ENCODE measurements around the gene DCST1. TPM values are rescaled to one million over a fixed set of nuclear protein-coding genes. Genes with fewer than 3 reads are reported as not detected.

Gene DCST1
- polyA plus RNA-seq, 4 donors: 0.10 to 0.56 TPM; not detected in 2

GRCh38 chr1:155009742-155010141 is 23.9 kb upstream of the DCST1 start:
- peaks cover 0 to 92% (median 8%) of the 10 kb centered on the region in 3 donors for H3K36me3 ChIP-seq (ENCODE audit: control insufficient read depth in 3 of 3, insufficient read depth in 2 of 3, low read depth in 1 of 3, low read length in 3 of 3)
- DNase-seq (no peak), FAIRE-seq (no peak)
- H3K27me3 ChIP-seq (ENCODE audit: control insufficient read depth in 3 of 3, insufficient read depth in 3 of 3, low read length in 3 of 3): no peaks in the 10 kb centered on the region
- H3K27ac ChIP-seq (ENCODE audit: low read depth in 1 of 3, low read length in 2 of 3): peak overlapping the region; percentile 17 to 95 (median 73)
- no peaks in the 10 kb centered on the region for H3K9me3 ChIP-seq (ENCODE audit: control insufficient read depth in 2 of 2, insufficient read depth in 1 of 2, low read depth in 1 of 2, low read length in 1 of 2)
- 78 to 88% (median 83%) methylated on average over 5 of the region's 5 CpGs for WGBS, 3 donors
- H3K4me1 ChIP-seq (ENCODE audit: control insufficient read depth in 3 of 3, insufficient read depth in 2 of 3, low read depth in 1 of 3, low read length in 2 of 3): peaks cover 7 to 89% (median 41%) of the 10 kb centered on the region in 3 donors
- H3K4me3 ChIP-seq (ENCODE audit: low read depth in 1 of 3, low read length in 3 of 3): peak overlapping the region in 2 of 3 donors; percentile 13 to 60

- 28 to 45% (median 28%) methylated on average over 8 to 11 of the region's 11 CpGs for WGBS, 3 donors
- Histone ChIP-seq H3K4me3 (ENCODE audit: low read depth in 1 of 3, low read length in 3 of 3) (peak overlapping the region in 2 of 3 donors; percentile 38 to 60), H3K36me3 (ENCODE audit: control insufficient read depth in 3 of 3, insufficient read depth in 2 of 3, low read depth in 1 of 3, low read length in 3 of 3) (peaks cover 3 to 94% (median 14%) of the 10 kb centered on the region in 3 donors), H3K9me3 (ENCODE audit: control insufficient read depth in 2 of 2, insufficient read depth in 1 of 2, low read depth in 1 of 2, low read length in 1 of 2) (no peaks in the 10 kb centered on the region), H3K4me1 (ENCODE audit: control insufficient read depth in 3 of 3, insufficient read depth in 2 of 3, low read depth in 1 of 3, low read length in 2 of 3) (peaks cover 7 to 85% (median 36%) of the 10 kb centered on the region in 3 donors), H3K27me3 (ENCODE audit: control insufficient read depth in 3 of 3, insufficient read depth in 3 of 3, low read length in 3 of 3) (no peaks in the 10 kb centered on the region), H3K27ac (ENCODE audit: low read depth in 1 of 3, low read length in 2 of 3) (peak overlapping the region; percentile 28 to 95 (median 73))
- DNase-seq: peak in 1 of 2 donors; percentile 47
- no peak for FAIRE-seq
Observed at GRCh38 chr1:155010211-155010918, 23.3 kb upstream of the DCST1 start.

DNA sequence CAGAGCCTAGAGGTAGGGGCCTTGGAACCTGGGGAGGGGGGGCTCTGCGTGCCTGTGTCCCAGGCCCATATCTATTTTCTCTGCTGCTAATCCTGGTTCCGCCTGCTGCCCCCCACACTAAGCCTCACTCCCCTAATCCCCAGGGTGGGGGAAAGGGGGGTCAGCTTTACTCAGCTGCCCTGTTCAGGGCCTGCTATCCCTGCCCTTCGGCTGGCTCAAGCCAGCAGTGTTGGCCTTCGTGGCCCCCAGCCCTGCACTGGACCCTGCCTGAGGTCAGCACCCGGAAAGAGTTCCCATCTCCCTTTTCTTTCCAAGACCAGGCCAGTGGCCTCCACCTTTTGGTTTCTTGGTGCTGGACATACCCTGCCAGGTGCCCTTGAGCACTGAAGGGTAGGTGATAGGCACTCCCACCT is 22.6 kb upstream of the DCST1 start:
- H3K4me1 ChIP-seq (ENCODE audit: control insufficient read depth in 3 of 3, insufficient read depth in 2 of 3, low read depth in 1 of 3, low read length in 2 of 3): peaks cover 4 to 79% (median 30%) of the 10 kb centered on the region in 3 donors
- WGBS, 3 donors: 62 to 75% (median 64%) methylated on average over 4 to 5 of the region's 5 CpGs
- H3K27ac ChIP-seq (ENCODE audit: low read depth in 1 of 3, low read length in 2 of 3): peak overlapping the region; percentile 28 to 95 (median 73)
- H3K4me3 ChIP-seq (ENCODE audit: low read depth in 1 of 3, low read length in 3 of 3): peak overlapping the region in 1 of 3 donors; percentile 60
- FAIRE-seq (no peak), DNase-seq (no peak)
- H3K27me3 ChIP-seq (ENCODE audit: control insufficient read depth in 3 of 3, insufficient read depth in 3 of 3, low read length in 3 of 3): no peaks in the 10 kb centered on the region
- H3K36me3 ChIP-seq (ENCODE audit: control insufficient read depth in 3 of 3, insufficient read depth in 2 of 3, low read depth in 1 of 3, low read length in 3 of 3): peaks cover 6 to 94% (median 17%) of the 10 kb centered on the region in 3 donors
- H3K9me3 ChIP-seq (ENCODE audit: control insufficient read depth in 2 of 2, insufficient read depth in 1 of 2, low read depth in 1 of 2, low read length in 1 of 2): no peaks in the 10 kb centered on the region

GRCh38 chr1:155011437-155012025 is 22.1 kb upstream of the DCST1 start:
- WGBS, 3 donors: 69 to 79% (median 72%) methylated on average over 5 to 6 of the region's 6 CpGs
- H3K36me3 ChIP-seq (ENCODE audit: control insufficient read depth in 3 of 3, insufficient read depth in 2 of 3, low read depth in 1 of 3, low read length in 3 of 3): peaks cover 6 to 94% (median 17%) of the 10 kb centered on the region in 3 donors
- FAIRE-seq: no peak
- H3K27ac ChIP-seq (ENCODE audit: low read depth in 1 of 3, low read length in 2 of 3): peak overlapping the region; percentile 50 to 95 (median 84)
- H3K4me1 ChIP-seq (ENCODE audit: control insufficient read depth in 3 of 3, insufficient read depth in 2 of 3, low read depth in 1 of 3, low read length in 2 of 3): peaks cover 0 to 78% (median 28%) of the 10 kb centered on the region in 3 donors
- no peaks in the 10 kb centered on the region for H3K27me3 ChIP-seq (ENCODE audit: control insufficient read depth in 3 of 3, insufficient read depth in 3 of 3, low read length in 3 of 3)
- H3K4me3 ChIP-seq (ENCODE audit: low read depth in 1 of 3, low read length in 3 of 3): peak overlapping the region in 1 of 3 donors; percentile 60
- no peaks in the 10 kb centered on the region for H3K9me3 ChIP-seq (ENCODE audit: control insufficient read depth in 2 of 2, insufficient read depth in 1 of 2, low read depth in 1 of 2, low read length in 1 of 2)
- no peak for DNase-seq

GRCh38 chr1:155012026-155012546 is 21.5 kb upstream of the DCST1 start:
- Histone ChIP-seq H3K27ac (ENCODE audit: low read depth in 1 of 3, low read length in 2 of 3) (peak overlapping the region; percentile 50 to 95 (median 84)), H3K4me3 (ENCODE audit: low read depth in 1 of 3, low read length in 3 of 3) (peak overlapping the region in 1 of 3 donors; percentile 60), H3K27me3 (ENCODE audit: control insufficient read depth in 3 of 3, insufficient read depth in 3 of 3, low read length in 3 of 3) (no peaks in the 10 kb centered on the region), H3K9me3 (ENCODE audit: control insufficient read depth in 2 of 2, insufficient read depth in 1 of 2, low read depth in 1 of 2, low read length in 1 of 2) (no peaks in the 10 kb centered on the region), H3K36me3 (ENCODE audit: control insufficient read depth in 3 of 3, insufficient read depth in 2 of 3, low read depth in 1 of 3, low read length in 3 of 3) (peaks cover 6 to 96% (median 17%) of the 10 kb centered on the region in 3 donors), H3K4me1 (ENCODE audit: control insufficient read depth in 3 of 3, insufficient read depth in 2 of 3, low read depth in 1 of 3, low read length in 2 of 3) (peaks cover 0 to 77% (median 31%) of the 10 kb centered on the region in 3 donors)
- FAIRE-seq (no peak), DNase-seq (peak; percentile 73 to 91)
- 7 to 37% (median 36%) methylated on average over 8 to 9 of the region's 9 CpGs for WGBS, 3 donors

DNA sequence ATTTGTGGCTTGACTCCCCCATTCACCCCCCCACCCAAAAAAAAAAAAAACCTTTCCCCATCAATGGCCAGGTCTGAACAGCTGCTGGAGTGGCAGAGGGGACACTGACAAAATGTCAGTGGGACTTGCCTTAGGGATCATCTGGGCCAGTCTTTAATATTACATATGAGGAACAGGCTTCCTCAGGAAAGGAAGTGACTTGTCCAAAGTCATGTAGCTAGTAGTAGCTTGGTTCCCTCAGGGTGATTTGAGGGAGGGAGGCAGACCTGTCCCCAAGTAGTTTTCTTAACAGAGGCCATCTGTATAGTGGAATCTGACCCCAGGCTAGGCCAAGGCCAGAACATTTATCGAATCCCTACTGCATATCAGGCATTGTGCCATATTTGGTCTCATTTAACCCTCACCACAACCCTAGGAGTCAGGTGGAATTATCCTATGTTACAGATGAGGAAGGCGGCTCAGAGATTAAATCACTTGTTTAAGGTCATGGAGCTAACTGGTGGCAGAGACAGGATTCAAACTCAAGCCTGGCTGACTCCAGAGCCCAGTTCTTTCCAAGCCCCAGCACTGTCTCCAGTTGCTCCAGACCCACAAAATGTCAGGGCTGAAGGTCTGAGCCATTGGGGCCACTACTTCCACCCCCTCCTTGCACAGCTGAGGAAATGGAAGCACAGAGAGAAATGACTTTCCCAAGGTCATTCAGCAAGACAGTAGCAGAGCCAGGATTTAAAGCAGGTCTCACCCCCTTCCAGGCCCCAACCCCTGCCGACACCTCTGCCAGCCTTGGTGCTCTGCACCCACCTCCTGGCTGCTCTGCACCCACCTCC is 20.6 kb upstream of the DCST1 start:
- Histone ChIP-seq H3K9me3 (ENCODE audit: control insufficient read depth in 2 of 2, insufficient read depth in 1 of 2, low read depth in 1 of 2, low read length in 1 of 2) (no peaks in the 10 kb centered on the region), H3K36me3 (ENCODE audit: control insufficient read depth in 3 of 3, insufficient read depth in 2 of 3, low read depth in 1 of 3, low read length in 3 of 3) (peaks cover 6 to 95% (median 17%) of the 10 kb centered on the region in 3 donors), H3K27me3 (ENCODE audit: control insufficient read depth in 3 of 3, insufficient read depth in 3 of 3, low read length in 3 of 3) (no peaks in the 10 kb centered on the region), H3K27ac (ENCODE audit: low read depth in 1 of 3, low read length in 2 of 3) (peak overlapping the region; percentile 50 to 95 (median 84)), H3K4me3 (ENCODE audit: low read depth in 1 of 3, low read length in 3 of 3) (no peak overlapping the region), H3K4me1 (ENCODE audit: control insufficient read depth in 3 of 3, insufficient read depth in 2 of 3, low read depth in 1 of 3, low read length in 2 of 3) (peaks cover 2 to 75% (median 33%) of the 10 kb centered on the region in 3 donors)
- FAIRE-seq: no peak
- DNase-seq: peak in 1 of 2 donors; percentile 68
- 22 to 55% (median 46%) methylated on average over 3 of the region's 3 CpGs for WGBS, 3 donors

- DNase-seq: peak in 1 of 2 donors; percentile 71
- H3K4me1 ChIP-seq (ENCODE audit: control insufficient read depth in 3 of 3, insufficient read depth in 2 of 3, low read depth in 1 of 3, low read length in 2 of 3): peaks cover 2 to 71% (median 33%) of the 10 kb centered on the region in 3 donors
- H3K36me3 ChIP-seq (ENCODE audit: control insufficient read depth in 3 of 3, insufficient read depth in 2 of 3, low read depth in 1 of 3, low read length in 3 of 3): peaks cover 6 to 95% (median 22%) of the 10 kb centered on the region in 3 donors
- FAIRE-seq: no peak
- H3K4me3 ChIP-seq (ENCODE audit: low read depth in 1 of 3, low read length in 3 of 3): no peak overlapping the region
- 7 to 35% (median 32%) methylated on average over 8 of the region's 8 CpGs for WGBS, 3 donors
- no peaks in the 10 kb centered on the region for H3K9me3 ChIP-seq (ENCODE audit: control insufficient read depth in 2 of 2, insufficient read depth in 1 of 2, low read depth in 1 of 2, low read length in 1 of 2)
- H3K27me3 ChIP-seq (ENCODE audit: control insufficient read depth in 3 of 3, insufficient read depth in 3 of 3, low read length in 3 of 3): no peaks in the 10 kb centered on the region
- peak overlapping the region; percentile 48 to 95 (median 84) for H3K27ac ChIP-seq (ENCODE audit: low read depth in 1 of 3, low read length in 2 of 3)
Observed at GRCh38 chr1:155013632-155014031, 20.0 kb upstream of the DCST1 start.
